Right lobe of liver (tissue), 4 donors: Measurements from ENCODE around the gene TSPAN33.
"Not testable (repeated sequence)": the region's sequence is repeated elsewhere in the genome, so short reads cannot be mapped to it uniquely, and the experiment has no call there.

Experiments used
- POLR2A ChIP-seq: fragments of 450-650 bp; IDR thresholded peaks from one replicate; pipeline ENCODE4 v1.6.1; 2017; ENCODE audit warnings: antibody characterized with exemption, mild to moderate bottlenecking
- TF ChIP-seq, protein P1 (sequence below), 4 donors: fragments of 200-600 bp in 3 of 4; fragments of 450-650 bp in 1 of 4; IDR thresholded peaks; one replicate each; pipeline versions ENCODE4 v1.5.1 to v1.8.0; 2016 to 2022; ENCODE audit warnings: antibody characterized with exemption in 4 of 4, mild to moderate bottlenecking in 2 of 4
- donor health status: DM: no; HTN: no; CAD: no.
- donor health status: DM: no; HTN: no; CAD: no.
- donor health status: DM: no; HTN: yes; CAD: no.

DNA sequence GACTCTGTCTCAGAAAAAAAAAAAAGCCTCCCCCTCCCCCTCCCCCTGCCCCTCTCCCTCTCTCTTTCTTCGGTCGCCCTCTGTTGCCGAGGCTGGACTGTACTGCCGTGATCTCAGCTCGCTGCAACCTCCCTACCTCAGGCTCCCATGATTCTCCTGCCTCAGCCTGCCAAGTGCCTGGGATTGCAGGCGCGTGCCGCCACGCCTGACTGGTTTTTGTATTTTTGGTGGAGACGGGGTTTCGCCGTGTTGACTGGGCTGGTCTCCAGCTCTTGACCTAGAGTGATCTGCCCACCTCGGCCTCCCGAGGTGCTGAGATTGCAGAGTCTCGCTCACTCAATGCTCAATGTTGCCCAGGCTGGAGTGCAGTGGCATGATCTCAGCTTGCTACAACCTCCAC is 71.2 kb downstream of the TSPAN33 start:
- TF ChIP-seq, protein P1, sequence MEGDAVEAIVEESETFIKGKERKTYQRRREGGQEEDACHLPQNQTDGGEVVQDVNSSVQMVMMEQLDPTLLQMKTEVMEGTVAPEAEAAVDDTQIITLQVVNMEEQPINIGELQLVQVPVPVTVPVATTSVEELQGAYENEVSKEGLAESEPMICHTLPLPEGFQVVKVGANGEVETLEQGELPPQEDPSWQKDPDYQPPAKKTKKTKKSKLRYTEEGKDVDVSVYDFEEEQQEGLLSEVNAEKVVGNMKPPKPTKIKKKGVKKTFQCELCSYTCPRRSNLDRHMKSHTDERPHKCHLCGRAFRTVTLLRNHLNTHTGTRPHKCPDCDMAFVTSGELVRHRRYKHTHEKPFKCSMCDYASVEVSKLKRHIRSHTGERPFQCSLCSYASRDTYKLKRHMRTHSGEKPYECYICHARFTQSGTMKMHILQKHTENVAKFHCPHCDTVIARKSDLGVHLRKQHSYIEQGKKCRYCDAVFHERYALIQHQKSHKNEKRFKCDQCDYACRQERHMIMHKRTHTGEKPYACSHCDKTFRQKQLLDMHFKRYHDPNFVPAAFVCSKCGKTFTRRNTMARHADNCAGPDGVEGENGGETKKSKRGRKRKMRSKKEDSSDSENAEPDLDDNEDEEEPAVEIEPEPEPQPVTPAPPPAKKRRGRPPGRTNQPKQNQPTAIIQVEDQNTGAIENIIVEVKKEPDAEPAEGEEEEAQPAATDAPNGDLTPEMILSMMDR (IDR thresholded peaks at IDR 0.05): not testable (repeated sequence)
- TF ChIP-seq POLR2A: not testable (repeated sequence)
